H9 (cell line): ENCODE results near the gene DTX3L. TPM values are rescaled to one million over a fixed set of nuclear protein-coding genes. Genes with fewer than 3 reads are reported as not detected.
A peak's percentile ranks its signal among the peaks of the same experiment; 100 is the strongest.

Source experiments
- DNase-seq: peaks from one replicate; pipeline ENCODE4 v3.0.0-alpha.2; 2017
- H2AFZ ChIP-seq: one replicate; pipeline ENCODE4 v1.6.1; 2013; ENCODE audit warnings: mild to moderate bottlenecking, low read length, control low read depth, moderate library complexity
- H2AK5ac ChIP-seq: 2 replicates; pipeline ENCODE4 v1.6.1; 2013; ENCODE audit warnings: low read length, control low read depth, mixed read lengths; ENCODE audit not compliant: insufficient read length
- H2BK120ac ChIP-seq: one replicate; pipeline ENCODE4 v1.6.1; 2013; ENCODE audit warnings: low read depth, mild to moderate bottlenecking, low read length, control low read depth, inconsistent platforms; ENCODE audit not compliant: poor library complexity, severe bottlenecking
- H2BK12ac ChIP-seq: 2 replicates; pipeline ENCODE4 v1.6.1; 2013; ENCODE audit warnings: low read length, control low read depth, mixed read lengths, low read depth; ENCODE audit not compliant: insufficient read length
- H2BK15ac ChIP-seq: 2 replicates; pipeline ENCODE4 v1.6.1; 2013; ENCODE audit warnings: low read depth, low read length, control low read depth
- H2BK20ac ChIP-seq: one replicate; pipeline ENCODE4 v1.6.1; 2013; ENCODE audit warnings: low read depth, mild to moderate bottlenecking, low read length, control low read depth, inconsistent platforms; ENCODE audit not compliant: poor library complexity, severe bottlenecking
- H2BK5ac ChIP-seq: 2 replicates; pipeline ENCODE4 v1.6.1; 2013; ENCODE audit warnings: low read length, control low read depth, mixed read lengths; ENCODE audit not compliant: insufficient read length
- H3K14ac ChIP-seq: 2 replicates; pipeline ENCODE4 v1.6.1; 2013; ENCODE audit warnings: low read length, control low read depth; ENCODE audit not compliant: insufficient read depth
- H3K18ac ChIP-seq: 2 replicates; pipeline ENCODE4 v1.6.1; 2013; ENCODE audit warnings: low read depth, mild to moderate bottlenecking, mixed read lengths, low read length, control low read depth; ENCODE audit not compliant: insufficient read length
- H3K23ac ChIP-seq: 2 replicates; pipeline ENCODE4 v1.6.1; 2013; ENCODE audit warnings: low read length, control low read depth, mixed read lengths, low read depth; ENCODE audit not compliant: insufficient read length
- H3K23me2 ChIP-seq: 2 replicates; pipeline ENCODE4 v1.6.1; 2013; ENCODE audit warnings: low read depth, mild to moderate bottlenecking, mixed read lengths, low read length, control low read depth; ENCODE audit not compliant: insufficient read length, poor library complexity, severe bottlenecking
- H3K27ac ChIP-seq: 2 replicates; pipeline ENCODE4 v1.5.1; 2013; ENCODE audit warnings: low read length, control low read depth, mixed read lengths, low read depth; ENCODE audit not compliant: insufficient read length
- H3K27me3 ChIP-seq: 2 replicates; pipeline ENCODE4 v1.6.1; 2013; ENCODE audit warnings: low read length, control low read depth, inconsistent platforms; ENCODE audit not compliant: insufficient read depth
- H3K4ac ChIP-seq: 2 replicates; pipeline ENCODE4 v1.6.1; 2013; ENCODE audit warnings: low read depth, mild to moderate bottlenecking, control low read depth, inconsistent platforms, low read length, moderate library complexity
- H3K4me1 ChIP-seq: 2 replicates; pipeline ENCODE4 v1.6.1; 2013; ENCODE audit warnings: low read length, control low read depth, inconsistent platforms; ENCODE audit not compliant: insufficient read depth
- H3K4me2 ChIP-seq: 2 replicates; pipeline ENCODE4 v1.6.1; 2013; ENCODE audit warnings: low read length, control low read depth, mixed read lengths; ENCODE audit not compliant: insufficient read length, insufficient read depth
- H3K56ac ChIP-seq: 2 replicates; pipeline ENCODE4 v1.6.1; 2013; ENCODE audit warnings: low read depth, mild to moderate bottlenecking, mixed read lengths, low read length, control low read depth; ENCODE audit not compliant: insufficient read length
- H3K79me1 ChIP-seq: 2 replicates; pipeline ENCODE4 v1.6.1; 2013; ENCODE audit warnings: low read depth, mild to moderate bottlenecking, moderate library complexity, low read length, control low read depth, inconsistent platforms; ENCODE audit not compliant: insufficient read depth, poor library complexity, severe bottlenecking
- H3K79me2 ChIP-seq: 2 replicates; pipeline ENCODE4 v1.6.1; 2013; ENCODE audit warnings: low read length, control low read depth, inconsistent platforms; ENCODE audit not compliant: insufficient read depth
- H3K9ac ChIP-seq: 2 replicates; pipeline ENCODE4 v1.6.1; 2013; ENCODE audit warnings: low read length, control low read depth, mixed read lengths; ENCODE audit not compliant: insufficient read length; ENCODE audit errors: extremely low read depth
- H3K9me3 ChIP-seq: one replicate; pipeline ENCODE4 v1.6.1; 2013; ENCODE audit warnings: low read depth, low read length, inconsistent platforms; ENCODE audit not compliant: control insufficient read depth
- H3T11ph ChIP-seq: one replicate; pipeline ENCODE4 v1.6.1; 2013; ENCODE audit warnings: mild to moderate bottlenecking, low read length, control low read depth, inconsistent platforms
- H4K20me1 ChIP-seq: one replicate; pipeline ENCODE4 v1.6.1; 2013; ENCODE audit not compliant: control insufficient read depth, insufficient read length, insufficient read depth
- H4K5ac ChIP-seq: 2 replicates; pipeline ENCODE4 v1.6.1; 2013; ENCODE audit warnings: low read depth, mild to moderate bottlenecking, mixed read lengths, low read length, control low read depth; ENCODE audit not compliant: insufficient read length
- H4K8ac ChIP-seq: replicated peaks from 2 replicates; pipeline ENCODE4 v1.6.1; 2013; ENCODE audit warnings: low read length, control low read depth, mixed read lengths, low read depth; ENCODE audit not compliant: insufficient read length
- H4K91ac ChIP-seq: 2 replicates; pipeline ENCODE4 v1.6.1; 2013; ENCODE audit warnings: low read depth, mild to moderate bottlenecking, moderate library complexity, mixed read lengths, low read length, control low read depth; ENCODE audit not compliant: insufficient read length
- H3K27ac Mint-ChIP-seq, 3 experiments: 2 replicates in 2 of 3; 3 replicates in 1 of 3; pipeline ENCODE4 v1.8.0; 2020 to 2021; ENCODE audit warnings: mixed read lengths in 3 of 3, mild to moderate bottlenecking in 1 of 3, moderate library complexity in 1 of 3
- H3K27me3 Mint-ChIP-seq: 2 replicates; pipeline ENCODE4 v1.8.0; 2021; ENCODE audit warnings: low read depth, mild to moderate bottlenecking, moderate library complexity, mixed read lengths
- H3K36me3 Mint-ChIP-seq, 3 experiments: 2 replicates in 2 of 3; 3 replicates in 1 of 3; pipeline ENCODE4 v1.8.0; 2020 to 2021; ENCODE audit warnings: low read depth in 3 of 3, mixed read lengths in 3 of 3; ENCODE audit not compliant: insufficient read depth in 1 of 3
- H3K4me1 Mint-ChIP-seq, 2 experiments: 2 replicates each; pipeline ENCODE4 v1.8.0; 2020; ENCODE audit warnings: mixed read lengths in 2 of 2
- H3K4me3 Mint-ChIP-seq, 2 experiments: 2 replicates in 1 of 2; 3 replicates in 1 of 2; pipeline ENCODE4 v1.8.0; 2020 to 2021; ENCODE audit warnings: mild to moderate bottlenecking in 2 of 2, mixed read lengths in 2 of 2, moderate library complexity in 1 of 2
- H3K9me3 Mint-ChIP-seq, 2 experiments: 2 replicates in 1 of 2; 3 replicates in 1 of 2; pipeline ENCODE4 v1.8.0; 2020; ENCODE audit warnings: mild to moderate bottlenecking in 2 of 2, mixed read lengths in 2 of 2, moderate library complexity in 1 of 2
- WGBS: extraction: QIAGEN DNeasy Blood & Tissue Kit; methylation state at CpG from one replicate; pipeline ENCODE4 v1.1.7; 2013; ENCODE audit warnings: missing lambda C conversion rate, low lambda C conversion rate, mixed read lengths; ENCODE audit not compliant: insufficient read length; ENCODE audit errors: extremely low coverage; 5-methylcytosine and 5-hydroxymethylcytosine counted together
- total RNA-seq: library from RNA; stranded (reverse); gene quantifications from 2 replicates; pipeline ENCODE4 v1.2.1, GENCODE V29; 2021
- TF ChIP-seq, protein P1 (sequence below): fragments of 200-600 bp; sonication (generic); conservative IDR thresholded peaks from 3 replicates; pipeline ENCODE4 v1.8.0; 2021; ENCODE audit warnings: antibody characterized with exemption, mild to moderate bottlenecking

The DTX3L gene
- total RNA-seq, 1 experiment from 2014 or later, result 7.5 TPM

DNA sequence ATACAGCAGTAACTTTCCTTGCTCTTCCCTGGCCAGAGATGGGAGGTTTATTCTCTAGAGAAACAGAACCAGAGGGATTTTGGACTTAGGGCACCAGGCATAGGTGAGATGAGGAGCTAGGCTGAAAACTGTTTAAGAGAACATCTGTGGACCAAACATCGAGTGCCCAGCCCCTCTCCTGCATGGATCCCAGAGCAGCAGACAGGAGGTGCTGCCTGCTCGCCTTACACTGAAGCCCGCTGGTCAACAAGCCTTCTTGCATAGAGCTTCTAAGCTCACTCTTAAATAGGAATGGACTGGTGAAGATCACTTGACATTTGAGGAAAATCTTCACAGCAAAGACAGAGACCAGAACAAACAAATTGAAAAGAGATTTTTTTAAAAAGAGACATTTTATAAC, 54.5 kb downstream of the DTX3L start:
- no peak overlapping the region for H3K4ac ChIP-seq
- no peak overlapping the region for H4K8ac ChIP-seq
- H3K27ac Mint-ChIP-seq, result no peak overlapping the region
- no peak overlapping the region for H4K91ac ChIP-seq
- H3K4me3 Mint-ChIP-seq, result no peak overlapping the region
- H3K4me1 ChIP-seq, result 0 out of 2 replicates have a peak, but pooled peaks cover 2% of the 10 kb centered on the region
- H3K9ac ChIP-seq, result no peak overlapping the region
- no peak overlapping the region for H2BK15ac ChIP-seq
- no peak overlapping the region for H3K14ac ChIP-seq
- no peak overlapping the region for H2BK120ac ChIP-seq
- H4K20me1 ChIP-seq, result no peaks in the 10 kb centered on the region
- H3K23ac ChIP-seq, result no peak overlapping the region
- H2BK20ac ChIP-seq, result no peak overlapping the region
- H2BK12ac ChIP-seq, result no peak overlapping the region
- H2BK5ac ChIP-seq, result no peak overlapping the region
- peaks cover 6% of the 10 kb centered on the region for H3K27me3 Mint-ChIP-seq
- no peak overlapping the region for H3T11ph ChIP-seq
- no peak overlapping the region for H2AFZ ChIP-seq
- H2AK5ac ChIP-seq, result no peak overlapping the region
- H3K79me2 ChIP-seq, result no peaks in the 10 kb centered on the region
- DNase-seq, result no peak
- H3K4me2 ChIP-seq, result no peak overlapping the region
- no peak overlapping the region for H3K27ac ChIP-seq
- no peaks in the 10 kb centered on the region for H3K79me1 ChIP-seq
- peaks cover 18 to 22% of the 10 kb centered on the region in 2 experiments for H3K4me1 Mint-ChIP-seq
- TF ChIP-seq, protein P1, sequence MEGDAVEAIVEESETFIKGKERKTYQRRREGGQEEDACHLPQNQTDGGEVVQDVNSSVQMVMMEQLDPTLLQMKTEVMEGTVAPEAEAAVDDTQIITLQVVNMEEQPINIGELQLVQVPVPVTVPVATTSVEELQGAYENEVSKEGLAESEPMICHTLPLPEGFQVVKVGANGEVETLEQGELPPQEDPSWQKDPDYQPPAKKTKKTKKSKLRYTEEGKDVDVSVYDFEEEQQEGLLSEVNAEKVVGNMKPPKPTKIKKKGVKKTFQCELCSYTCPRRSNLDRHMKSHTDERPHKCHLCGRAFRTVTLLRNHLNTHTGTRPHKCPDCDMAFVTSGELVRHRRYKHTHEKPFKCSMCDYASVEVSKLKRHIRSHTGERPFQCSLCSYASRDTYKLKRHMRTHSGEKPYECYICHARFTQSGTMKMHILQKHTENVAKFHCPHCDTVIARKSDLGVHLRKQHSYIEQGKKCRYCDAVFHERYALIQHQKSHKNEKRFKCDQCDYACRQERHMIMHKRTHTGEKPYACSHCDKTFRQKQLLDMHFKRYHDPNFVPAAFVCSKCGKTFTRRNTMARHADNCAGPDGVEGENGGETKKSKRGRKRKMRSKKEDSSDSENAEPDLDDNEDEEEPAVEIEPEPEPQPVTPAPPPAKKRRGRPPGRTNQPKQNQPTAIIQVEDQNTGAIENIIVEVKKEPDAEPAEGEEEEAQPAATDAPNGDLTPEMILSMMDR, result 0 out of 3 replicates have a peak, but pooled peaks have one; percentile 22
- WGBS, result no CpG with 5 or more reads among the region's 3 CpGs
- H3K36me3 Mint-ChIP-seq, result no peaks in the 10 kb centered on the region
- no peaks in the 10 kb centered on the region; a peak in 1 of 5 replicates for H3K9me3 Mint-ChIP-seq
- H3K27me3 ChIP-seq, result no peaks in the 10 kb centered on the region
- H4K5ac ChIP-seq, result no peak overlapping the region
- no peak overlapping the region for H3K56ac ChIP-seq
- no peak overlapping the region for H3K18ac ChIP-seq
- no peaks in the 10 kb centered on the region for H3K9me3 ChIP-seq
- H3K23me2 ChIP-seq, result no peaks in the 10 kb centered on the region
